DMS79 treated with DMSO at 0.1 percent for 48 hours (cell line): ENCODE measurements around the gene NEDD4L.

Experiments used
- DNase-seq: peaks from one replicate; lab custom pipeline; 2025; lab: John Stamatoyannopoulos, UW

The NEDD4L gene

DNA sequence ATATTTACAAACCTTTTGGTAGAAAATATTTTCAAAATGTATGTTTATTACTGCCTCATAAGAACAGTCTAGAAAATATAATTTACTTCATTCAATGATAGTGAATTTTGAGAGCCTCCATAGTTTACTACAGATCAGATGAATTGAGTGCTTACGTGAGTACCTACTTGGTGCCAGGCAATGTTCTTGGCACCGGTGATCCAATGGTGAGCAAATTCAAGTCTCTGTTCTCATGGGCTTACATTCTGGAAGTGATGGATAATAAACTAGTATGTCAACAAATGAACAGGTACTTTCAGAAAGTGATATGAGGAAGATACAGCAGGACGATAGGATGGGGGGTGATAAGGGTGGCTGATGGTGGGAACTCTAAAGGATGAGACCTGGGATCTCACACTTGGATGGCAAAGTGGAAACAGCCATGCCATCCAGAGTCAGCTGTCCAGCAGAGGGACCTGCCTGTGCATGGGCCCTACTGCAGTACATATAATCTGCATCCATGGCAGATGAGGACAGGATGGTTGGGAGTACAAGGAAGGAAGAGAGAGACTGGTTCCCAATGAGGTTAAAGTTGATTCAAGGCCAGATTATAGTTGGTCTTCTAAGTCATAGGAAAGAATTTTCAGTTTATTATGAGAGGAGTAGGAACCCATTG, 277.0 kb downstream of the NEDD4L start:
- DNase-seq: no peak

DNA sequence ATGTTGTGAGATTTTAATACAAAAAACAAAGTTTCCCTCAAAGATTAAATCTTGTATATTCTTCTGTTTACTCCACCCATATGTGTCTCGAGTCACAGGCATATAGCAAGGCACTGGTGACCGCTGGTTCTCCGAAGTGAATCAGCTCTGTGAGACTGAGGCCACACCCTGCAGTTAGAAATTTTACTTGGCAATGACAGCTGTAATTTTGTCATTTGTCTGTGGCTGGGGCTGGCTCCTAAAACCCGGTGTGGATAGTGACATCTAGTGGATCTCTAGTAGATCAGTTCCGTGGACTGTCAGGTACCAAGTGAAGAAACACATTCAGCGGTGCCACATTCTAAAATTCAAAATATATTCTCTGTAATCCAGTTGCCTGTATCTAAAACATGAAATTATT, 278.0 kb downstream of the NEDD4L start:
- DNase-seq: peak; percentile 78

DNA sequence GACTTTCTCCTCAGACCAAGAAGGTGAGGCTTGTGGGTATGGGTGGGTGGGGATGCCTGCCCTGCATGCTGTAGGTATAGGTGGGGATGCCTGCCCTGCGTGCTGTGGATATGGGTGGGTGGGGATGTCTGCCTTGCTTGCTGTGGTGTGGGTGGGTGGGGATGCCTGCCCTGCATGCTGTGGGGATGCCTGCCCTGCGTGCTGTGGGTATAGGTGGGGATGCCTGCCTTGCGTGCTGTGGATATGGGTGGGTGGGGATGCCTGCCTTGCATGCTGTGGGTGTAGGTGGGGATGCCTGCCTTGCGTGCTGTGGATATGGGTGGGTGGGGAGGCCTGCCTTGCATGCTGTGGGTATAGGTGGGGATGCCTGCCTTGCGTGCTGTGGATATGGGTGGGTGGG, 278.4 kb downstream of the NEDD4L start:
- no peak for DNase-seq

DNA sequence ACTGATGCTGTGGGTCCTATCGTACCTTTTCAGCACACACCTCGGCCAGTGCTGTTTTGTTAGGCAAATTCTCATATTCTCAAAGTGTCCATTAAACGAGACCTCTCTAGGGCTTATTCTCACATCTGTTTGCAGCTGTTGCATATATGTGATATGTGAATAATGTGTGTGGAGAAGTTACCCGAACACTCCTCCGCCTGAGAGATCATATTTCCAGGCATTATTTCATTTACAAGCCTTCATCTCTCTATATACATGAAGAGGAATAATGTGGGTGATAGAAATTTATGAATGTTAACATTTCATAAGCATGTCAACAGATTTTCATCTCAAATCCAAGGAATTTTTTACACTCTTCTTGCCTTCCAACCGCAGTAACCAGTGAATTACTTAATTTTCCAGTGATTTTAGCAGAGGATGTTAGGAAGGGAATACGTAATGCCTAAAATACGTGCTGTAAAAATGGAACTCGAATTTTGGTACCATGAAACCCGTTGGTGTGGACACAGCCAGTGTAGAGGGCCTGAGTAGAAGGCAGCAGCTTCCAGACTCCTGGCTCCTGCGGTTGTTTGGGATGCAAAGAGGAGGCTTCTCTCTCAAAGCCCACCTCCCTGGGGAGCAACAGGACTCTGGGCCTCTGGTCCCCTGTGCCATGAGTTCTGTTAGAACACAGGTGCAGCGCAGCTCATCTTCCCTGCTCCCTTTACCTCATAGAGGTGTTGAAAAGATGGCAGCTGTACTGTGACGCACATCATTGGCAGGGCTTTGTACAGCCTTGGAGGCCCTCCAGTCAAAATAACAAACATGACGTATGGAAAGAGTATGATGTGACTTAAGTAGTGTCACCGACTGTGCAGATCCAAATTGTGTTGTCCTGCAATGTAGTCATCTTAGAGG, 280.1 kb downstream of the NEDD4L start:
- DNase-seq: no peak

DNA sequence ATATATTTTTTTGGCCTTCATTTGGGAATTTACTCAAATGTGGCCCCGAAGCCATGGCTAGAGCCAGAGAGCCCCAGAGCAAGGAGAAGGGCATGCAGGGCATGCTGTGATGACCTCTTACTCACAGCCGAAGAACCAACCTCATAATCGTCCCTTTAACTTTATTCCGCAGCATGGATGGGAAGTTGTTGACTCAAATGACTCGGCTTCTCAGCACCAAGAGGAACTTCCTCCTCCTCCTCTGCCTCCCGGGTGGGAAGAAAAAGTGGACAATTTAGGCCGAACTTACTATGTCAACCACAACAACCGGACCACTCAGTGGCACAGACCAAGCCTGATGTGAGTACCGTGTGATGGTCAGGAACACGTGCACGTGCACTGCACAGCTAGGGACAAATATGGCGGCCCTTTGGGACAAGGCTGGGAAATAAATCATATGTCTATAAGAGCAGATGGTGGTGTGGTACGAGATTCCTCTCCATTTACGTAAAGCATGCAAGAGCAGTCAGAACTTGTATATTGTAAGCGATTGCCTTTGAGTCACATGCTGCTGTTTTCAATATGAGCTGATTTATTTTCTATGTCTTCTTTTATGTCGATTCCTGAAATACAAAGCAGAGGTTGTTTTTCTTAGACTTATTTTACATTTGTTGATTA, 280.9 kb downstream of the NEDD4L start:
- no peak for DNase-seq

DNA sequence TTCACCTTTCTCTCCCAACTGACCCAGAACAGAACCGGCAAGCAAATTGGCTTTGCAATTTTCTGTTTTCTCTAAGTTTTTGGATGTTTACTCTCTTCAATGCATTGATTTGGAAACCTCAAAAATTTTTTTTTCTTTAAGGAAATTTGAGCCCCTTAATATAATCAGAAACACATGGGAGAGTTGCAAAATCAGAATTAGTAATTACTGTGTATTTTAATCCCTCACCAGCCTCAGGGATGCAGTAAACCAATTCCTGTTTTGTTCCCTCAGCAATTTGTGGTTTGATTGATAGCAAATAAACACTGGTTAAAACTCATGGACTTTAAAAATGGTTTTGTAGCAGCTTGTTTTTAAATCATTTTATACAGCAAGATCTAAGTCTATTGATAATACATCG, 281.5 kb downstream of the NEDD4L start:
- no peak for DNase-seq

DNA sequence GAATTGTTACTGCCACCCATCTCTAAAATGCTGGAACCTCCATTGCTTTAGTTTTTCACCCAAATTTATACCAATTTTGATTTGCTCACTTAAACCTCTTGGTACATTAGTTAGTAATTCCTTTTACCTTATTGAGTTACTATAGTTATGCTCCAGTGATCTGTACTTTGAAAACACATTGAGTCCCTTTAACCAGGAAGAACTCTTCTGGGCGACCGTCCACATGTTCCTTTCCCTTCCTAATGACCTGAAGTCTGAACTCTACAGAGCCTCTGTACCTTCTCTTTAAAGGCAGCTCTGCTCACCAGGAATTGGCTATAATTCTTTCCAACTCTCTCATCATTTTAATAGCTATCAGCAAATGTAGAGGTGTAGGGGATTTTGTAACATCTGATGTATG, 290.0 kb downstream of the NEDD4L start:
- no peak for DNase-seq

DNA sequence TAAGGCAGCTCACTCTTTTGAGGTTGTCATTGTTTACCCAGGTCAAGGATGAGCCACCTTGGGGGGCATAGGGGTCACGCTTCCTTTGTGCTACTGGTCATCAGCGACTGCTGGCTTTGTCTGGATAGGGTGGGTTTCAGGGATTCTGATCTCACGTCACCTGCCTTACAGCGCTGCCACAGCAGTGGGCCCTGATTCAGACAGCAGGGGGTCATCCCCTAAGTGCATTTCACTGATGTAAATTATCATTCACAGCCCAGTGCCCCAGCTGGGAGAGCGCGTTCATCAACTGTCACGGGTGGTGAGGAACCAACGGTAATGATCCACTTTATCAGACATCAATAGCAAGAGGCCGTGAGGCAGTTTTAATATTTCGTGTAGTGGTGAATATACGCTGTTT, 291.2 kb downstream of the NEDD4L start:
- DNase-seq: no peak

DNA sequence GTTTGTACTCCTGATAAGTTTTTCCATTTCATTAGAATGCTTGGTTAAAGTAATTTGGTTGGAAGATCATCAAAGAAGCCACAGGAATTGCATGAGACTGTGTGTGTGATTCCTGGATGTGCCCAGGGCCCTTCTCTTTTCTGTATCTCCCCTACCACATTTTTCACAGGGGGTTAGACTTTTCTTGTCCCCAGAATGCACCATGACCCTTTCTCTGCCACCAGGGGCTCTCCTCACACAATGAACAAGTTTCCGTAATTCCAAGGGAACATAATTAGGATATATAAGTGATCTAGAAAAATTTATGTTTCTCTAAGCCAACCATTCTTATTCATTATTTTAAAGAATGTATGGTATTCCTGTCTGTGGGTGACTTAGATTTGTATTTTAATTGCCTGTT, 291.8 kb downstream of the NEDD4L start:
- DNase-seq: no peak

DNA sequence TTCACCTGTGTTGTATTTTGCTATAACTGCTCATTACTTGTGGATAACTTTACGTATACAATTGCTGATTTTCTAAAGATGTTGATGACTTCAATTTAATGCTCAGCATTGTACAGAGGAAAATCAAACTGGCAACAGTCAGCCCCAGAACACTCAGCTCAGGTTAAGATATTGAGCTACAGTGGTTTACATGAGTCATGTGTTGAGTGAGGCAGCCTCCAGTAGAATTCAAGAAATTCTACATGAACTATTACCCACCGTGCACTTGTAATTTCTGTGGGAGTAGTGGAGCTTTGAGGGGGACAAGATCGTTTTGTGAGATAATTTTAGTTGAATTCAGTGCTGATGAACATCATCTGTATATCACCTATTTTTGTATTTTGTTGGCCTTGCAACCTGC, 292.6 kb downstream of the NEDD4L start:
- no peak for DNase-seq

DNA sequence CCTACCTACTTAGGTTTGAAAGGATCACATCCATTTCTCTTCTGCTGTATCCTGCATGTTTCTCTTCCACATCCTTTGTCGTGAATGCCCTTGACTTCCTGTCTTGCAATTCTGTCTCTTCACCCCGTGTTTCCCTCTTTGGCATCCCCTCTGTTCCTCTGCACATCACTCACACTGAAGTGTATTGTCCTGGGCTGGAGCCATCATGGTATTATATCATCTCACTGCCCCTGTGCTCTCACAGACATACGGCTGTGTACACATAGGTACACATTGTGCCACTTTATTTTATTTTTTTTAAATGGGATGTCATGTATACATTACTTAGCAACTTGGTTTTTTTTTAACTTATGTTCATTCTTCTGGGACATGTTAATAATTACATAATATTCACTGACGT, 293.3 kb downstream of the NEDD4L start:
- DNase-seq: no peak

DNA sequence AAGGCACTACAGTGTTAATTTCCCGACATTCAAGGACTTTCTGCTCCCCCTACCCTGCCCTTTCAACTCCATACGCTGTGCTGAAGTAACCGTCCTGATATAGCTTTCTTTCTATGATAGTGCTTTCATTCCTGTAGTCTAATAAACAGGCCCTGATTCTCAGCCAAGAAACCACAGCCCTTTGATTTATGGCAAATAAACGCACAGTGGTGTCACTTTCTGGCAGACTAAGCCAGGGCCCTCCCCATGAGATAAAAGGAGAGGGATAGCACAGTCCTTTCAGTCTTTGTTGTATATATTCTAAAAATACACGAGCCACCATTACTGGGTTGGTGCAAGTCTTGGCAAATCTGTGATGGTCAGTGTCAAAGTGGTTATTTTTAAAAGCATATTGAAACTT, 293.7 kb downstream of the NEDD4L start:
- no peak for DNase-seq

DNA sequence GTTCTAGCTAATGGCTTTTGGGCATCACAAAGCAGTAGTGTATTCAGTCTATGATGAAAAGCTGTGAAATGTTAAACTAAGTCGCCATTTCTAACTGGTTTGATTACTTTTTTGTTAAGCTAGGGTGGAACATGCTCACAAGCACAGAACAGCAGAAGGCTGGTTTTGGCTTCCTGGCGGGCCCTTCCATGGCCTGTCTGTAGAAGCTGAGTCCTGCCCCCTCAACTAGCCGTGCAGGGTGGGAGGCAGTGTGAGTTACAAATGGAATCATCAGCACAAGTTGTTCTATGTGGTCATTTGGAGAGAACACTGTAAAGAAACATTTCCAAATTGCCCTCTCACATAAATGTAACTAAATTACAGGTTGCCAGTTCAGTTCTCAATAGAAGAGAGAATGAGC, 294.1 kb downstream of the NEDD4L start:
- no peak for DNase-seq

DNA sequence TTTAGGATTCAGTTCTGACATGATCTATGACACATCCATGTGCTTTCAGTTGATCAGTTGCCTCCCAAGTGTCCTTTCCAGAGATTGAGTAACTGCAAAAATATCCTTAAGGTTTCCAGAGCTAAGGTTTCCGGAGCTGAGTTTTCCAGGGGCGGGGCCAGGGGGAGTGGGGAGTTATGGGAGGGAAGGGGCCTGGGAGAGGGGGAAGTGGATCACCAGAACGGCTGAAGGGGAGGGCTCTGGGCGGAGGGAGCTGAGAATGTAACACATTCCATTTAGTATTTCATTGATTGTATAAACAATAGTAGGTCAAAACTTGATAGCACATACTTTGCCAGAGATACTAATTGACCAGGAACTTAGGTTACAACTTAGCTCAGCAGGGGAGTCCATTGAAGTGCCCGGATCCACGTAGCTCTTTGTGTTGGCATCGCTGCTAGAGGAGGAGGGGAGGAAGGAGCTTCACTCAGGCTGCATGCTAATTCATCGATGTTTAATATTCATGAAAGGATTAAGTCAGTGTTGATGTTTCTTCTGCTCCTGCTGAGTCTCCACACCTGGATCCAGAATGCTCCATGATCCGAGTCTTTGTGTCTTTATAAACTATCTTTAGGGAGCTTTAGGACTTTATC, 295.1 kb downstream of the NEDD4L start:
- DNase-seq: no peak

DNA sequence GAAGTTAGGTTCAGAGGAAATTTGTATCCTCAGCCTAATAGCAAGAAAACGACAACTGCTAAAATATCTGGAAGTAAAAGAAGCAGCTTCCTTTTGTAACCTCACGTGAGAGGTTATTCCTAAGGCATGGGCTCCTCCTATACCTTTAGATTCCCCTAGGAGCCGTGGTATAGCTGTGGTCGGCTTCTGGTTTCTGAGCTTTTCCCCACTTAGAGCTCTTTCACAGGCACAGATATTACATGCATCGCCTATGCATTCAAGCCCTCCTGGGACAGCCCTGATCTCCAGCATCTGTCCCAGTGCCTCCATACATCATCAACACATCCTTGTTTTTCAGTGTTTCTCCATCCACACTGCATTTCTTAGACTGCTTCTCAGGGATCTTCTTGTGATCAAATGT, 295.9 kb downstream of the NEDD4L start:
- DNase-seq: no peak

DNA sequence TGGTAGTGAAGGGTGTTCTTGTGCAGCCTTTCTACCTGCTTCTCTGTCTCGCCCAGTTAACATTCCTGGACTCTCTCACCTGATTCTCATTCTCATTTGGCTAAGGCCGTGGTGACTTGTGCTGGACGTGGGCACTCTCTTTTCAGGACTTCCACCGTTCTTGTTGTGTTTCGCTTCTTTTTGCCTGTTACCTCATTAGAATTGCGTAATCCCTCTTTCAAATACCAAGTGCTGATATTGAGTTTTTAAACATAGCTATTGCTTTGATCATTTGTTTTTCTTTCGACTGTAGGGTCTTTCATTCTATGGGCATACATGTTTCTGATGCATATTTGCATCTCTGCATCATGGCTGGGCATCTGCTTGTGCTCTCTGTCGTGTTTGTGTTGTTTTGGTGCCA, 297.9 kb downstream of the NEDD4L start:
- no peak for DNase-seq

DNA sequence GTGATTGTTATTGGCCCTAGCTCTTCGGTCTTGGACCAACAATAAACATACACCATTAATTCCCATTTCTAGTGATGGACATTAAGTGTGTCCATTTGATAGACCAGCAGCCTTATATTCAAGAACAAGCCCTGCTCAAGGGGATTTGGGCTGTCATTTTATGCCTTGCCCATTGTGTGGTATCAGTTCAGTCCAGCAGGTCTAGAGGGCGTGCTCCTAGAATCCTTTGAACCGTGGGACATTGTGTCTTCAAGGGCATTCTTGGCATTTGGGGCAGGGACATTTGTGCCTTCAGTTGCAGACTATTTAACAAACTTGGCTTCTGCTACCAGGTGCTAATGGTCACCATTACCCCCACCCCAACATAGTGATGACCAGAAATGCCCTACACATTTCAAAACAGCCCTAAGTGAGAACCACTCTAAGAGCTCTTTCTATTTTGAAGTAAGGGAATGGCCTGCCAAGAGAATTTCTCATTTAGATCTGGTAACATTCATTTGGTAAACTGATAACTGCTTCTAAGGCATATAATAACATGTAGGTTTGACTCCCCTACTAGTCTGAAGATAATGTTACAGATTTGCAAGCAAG, 300.1 kb downstream of the NEDD4L start:
- no peak for DNase-seq

DNA sequence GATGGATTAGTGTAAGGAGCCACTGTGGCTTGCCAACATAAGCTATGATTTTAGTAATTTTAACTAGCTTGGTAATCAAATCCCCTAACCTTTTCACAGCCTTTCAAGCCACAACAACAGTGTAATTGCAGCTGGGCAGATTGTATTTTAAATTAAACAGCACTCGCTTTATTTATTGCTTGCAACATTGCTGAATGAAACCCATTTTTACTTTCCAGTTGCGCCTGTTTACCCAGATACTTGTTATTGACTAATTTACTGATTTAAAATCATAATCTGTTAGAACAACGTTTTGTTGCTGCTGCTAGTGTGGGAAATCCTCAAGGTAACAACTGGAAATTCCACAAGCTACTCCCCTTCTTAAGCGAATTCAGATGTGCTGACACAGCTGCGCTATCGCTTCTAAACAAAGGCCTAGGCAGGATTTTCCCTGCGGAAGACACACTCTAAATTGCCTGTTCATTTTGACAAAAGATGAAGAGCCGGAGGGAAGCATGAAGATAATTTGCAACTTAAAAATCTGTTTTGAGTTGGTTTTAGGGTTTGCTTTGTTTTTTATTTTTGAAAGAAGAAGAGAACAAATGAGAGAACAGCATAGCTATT, 300.9 kb downstream of the NEDD4L start:
- no peak for DNase-seq

DNA sequence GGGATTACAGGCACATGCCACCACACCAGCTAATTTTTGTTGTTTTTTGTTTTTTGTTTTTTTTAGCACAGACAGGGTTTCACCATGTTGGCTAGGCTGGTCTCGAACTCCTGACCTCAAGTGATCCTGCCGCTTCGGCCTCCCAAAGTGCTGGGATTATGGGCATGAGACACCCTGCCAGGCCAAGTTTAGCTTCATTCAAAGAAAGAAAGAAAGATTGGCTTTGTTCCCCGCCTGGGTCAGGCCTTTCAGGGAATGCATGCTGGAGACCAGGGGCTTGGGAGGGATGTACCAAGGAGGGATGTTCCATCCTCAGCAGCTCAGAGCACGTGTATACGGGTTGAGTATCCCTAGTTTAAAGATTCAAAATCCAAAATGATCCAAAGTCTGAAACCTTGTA, 301.8 kb downstream of the NEDD4L start:
- DNase-seq: no peak

DNA sequence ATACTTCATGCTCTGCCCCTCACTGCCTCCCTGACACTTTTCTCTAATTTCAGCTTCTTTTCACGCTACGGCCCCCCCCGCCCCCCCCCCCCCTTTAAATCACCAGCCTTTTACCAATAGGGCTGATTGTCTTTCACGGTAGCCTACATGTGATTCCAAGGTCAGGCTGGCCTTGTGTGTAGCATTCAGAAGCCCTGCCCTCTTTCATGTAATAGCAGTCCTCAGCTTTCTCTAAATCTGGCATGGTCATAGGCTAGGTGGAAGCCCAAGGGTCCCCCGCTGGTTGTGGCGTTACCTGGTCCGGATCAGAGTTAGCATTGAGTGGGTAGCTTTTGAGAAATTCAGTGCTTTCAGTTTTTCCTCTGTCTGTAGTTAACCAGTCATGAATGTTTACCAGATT, 303.1 kb downstream of the NEDD4L start:
- DNase-seq: no peak

DNA sequence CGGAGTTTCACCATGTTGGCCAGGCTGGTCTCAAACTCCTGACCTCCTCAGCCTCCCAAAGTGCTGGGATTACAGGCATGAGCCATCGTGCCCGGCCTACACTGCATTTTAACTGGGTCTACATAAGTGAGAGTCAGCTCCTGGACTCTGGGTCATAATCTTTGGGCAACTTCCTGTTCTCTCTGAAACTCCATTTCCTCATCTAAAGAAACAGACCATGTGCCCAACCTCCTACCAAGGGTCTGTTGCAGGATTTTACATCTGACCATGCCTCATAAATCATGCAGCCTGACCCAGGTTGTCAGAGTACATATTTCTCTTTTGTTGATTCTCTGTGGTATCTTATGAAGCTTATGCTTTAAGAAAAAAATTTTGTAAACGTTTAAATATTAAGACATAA, 304.5 kb downstream of the NEDD4L start:
- no peak for DNase-seq

DNA sequence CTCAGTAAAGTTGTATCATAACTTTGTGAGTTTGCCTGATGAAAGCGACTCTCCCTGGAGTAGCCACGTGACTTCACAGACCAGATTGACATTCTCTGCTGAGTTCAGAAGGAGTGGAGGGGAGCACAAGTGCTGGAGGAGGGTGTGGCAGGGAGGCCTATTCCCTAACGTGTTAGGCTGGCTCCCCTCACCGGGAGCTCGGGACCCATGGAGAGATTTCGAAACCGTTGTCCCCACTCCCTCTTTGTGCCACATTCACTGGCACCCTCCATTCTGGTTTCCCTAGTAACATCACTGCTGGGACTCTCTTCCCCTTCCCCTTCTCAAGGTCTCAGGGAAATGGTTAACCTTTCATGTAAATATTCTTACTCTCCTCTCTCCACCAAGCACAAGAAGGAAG, 304.9 kb downstream of the NEDD4L start:
- no peak for DNase-seq
